ENCODE results near the gene PPM1J. TPM values are rescaled to one million over a fixed set of nuclear protein-coding genes. Genes with fewer than 3 reads are reported as not detected.
A peak's percentile ranks its signal among the peaks of the same experiment; 100 is the strongest.

PPM1J gene
- total and polyA plus RNA-seq, 2 of the 13 experiments (the other 11 are each of a cell fraction or from before 2014, with no cell fraction given): 0.07 to 0.22 TPM

GRCh38 chr1:112698366-112699310, 16.5 kb downstream of the PPM1J start (continued):
- TF ChIP-seq ZBTB14 (CRISPR knock-in tag; IDR thresholded peaks at IDR 0.05): no peak
- no peak for TF ChIP-seq ZNF770 (CRISPR knock-in tag; IDR thresholded peaks at IDR 0.05)
- TF ChIP-seq ZNF563 (CRISPR knock-in tag; IDR thresholded peaks at IDR 0.05): peak; percentile 33; the same call in 1 of the 2 replicates
- TF ChIP-seq ZNF501 (CRISPR knock-in tag; IDR thresholded peaks at IDR 0.05): peak; percentile 36; the same call in 1 of the 2 replicates
- TF ChIP-seq KLF6 (CRISPR knock-in tag; IDR thresholded peaks at IDR 0.05): 0 out of 2 replicates have a peak, but pooled peaks have one; percentile 52
- TF ChIP-seq TP53 (CRISPR knock-in tag; conservative IDR thresholded peaks at IDR 0.05): no peak
- no peak for TF ChIP-seq ZNF572 (CRISPR knock-in tag; IDR thresholded peaks at IDR 0.05)
- no peak for TF ChIP-seq ZNF550 (CRISPR knock-in tag; IDR thresholded peaks at IDR 0.05; ENCODE audit: borderline replicate concordance)
- no peak for TF ChIP-seq RFXANK (CRISPR knock-in tag; IDR thresholded peaks at IDR 0.05)
- TF ChIP-seq CEBPG (CRISPR knock-in tag; IDR thresholded peaks at IDR 0.05): no peak
- peak; percentile 94 for TF ChIP-seq TFE3 (CRISPR knock-in tag; IDR thresholded peaks at IDR 0.05)
- TF ChIP-seq ZNF687 (CRISPR knock-in tag; IDR thresholded peaks at IDR 0.05): peak; percentile 86
- TF ChIP-seq FOSL2 (CRISPR knock-in tag; IDR thresholded peaks at IDR 0.05): peak; percentile 24; the same call in 1 of the 2 replicates
- TF ChIP-seq TFAP4 (IDR thresholded peaks at IDR 0.05; ENCODE audit: borderline replicate concordance, low read depth): peak; percentile 74; the same call in 1 of the 2 replicates
- TF ChIP-seq MED1 (CRISPR knock-in tag; IDR thresholded peaks at IDR 0.05): peak; percentile 54
- TF ChIP-seq PAX8 (CRISPR knock-in tag; IDR thresholded peaks at IDR 0.05; ENCODE audit: borderline replicate concordance): no peak
- no peak for TF ChIP-seq TOPORS (CRISPR knock-in tag; IDR thresholded peaks at IDR 0.05)
- no peak for TF ChIP-seq ZNF446 (CRISPR knock-in tag; IDR thresholded peaks at IDR 0.05)
- no peak for TF ChIP-seq KLF15 (CRISPR knock-in tag; IDR thresholded peaks at IDR 0.05; ENCODE audit: borderline replicate concordance)
- peak; percentile 59 for TF ChIP-seq SALL1 (CRISPR knock-in tag; IDR thresholded peaks at IDR 0.05)

Measured in HepG2 (cell line).